AG10803 (cell line): ENCODE data around the gene LGR4.
A peak's percentile ranks its signal among the peaks of the same experiment; 100 is the strongest.
"Not testable (repeated sequence)": the region's sequence is repeated elsewhere in the genome, so short reads cannot be mapped to it uniquely, and the experiment has no call there.

Source experiments
- DNase-seq: peaks from one replicate; pipeline ENCODE4 v3.0.0; 2010; ENCODE audit warnings: low read depth
- H3K4me3 ChIP-seq: 2 replicates; pipeline ENCODE4 v1.5.1; 2011; ENCODE audit warnings: mild to moderate bottlenecking, low read length, control low read depth
- CTCF ChIP-seq: conservative IDR thresholded peaks from 2 replicates; pipeline ENCODE4 v1.5.1; 2011; ENCODE audit warnings: mild to moderate bottlenecking, low read length, control low read depth, inconsistent platforms

LGR4 gene

GRCh38 chr11:27348340-27348873 lies 124.2 kb downstream of the LGR4 start:
- no peak overlapping the region for H3K4me3 ChIP-seq
- no peak for DNase-seq
- no peak for TF ChIP-seq CTCF

GRCh38 chr11:27347359-27348339 lies 124.9 kb downstream of the LGR4 start:
- no peak overlapping the region for H3K4me3 ChIP-seq
- TF ChIP-seq CTCF = no peak

GRCh38 chr11:27339941-27340340 lies 132.6 kb downstream of the LGR4 start:
- no peak overlapping the region for H3K4me3 ChIP-seq
- no peak for TF ChIP-seq CTCF
- DNase-seq = no peak

More at GRCh38 chr11:27347359-27348339, 124.9 kb downstream of the LGR4 start:
- no peak for DNase-seq

GRCh38 chr11:27334764-27335163 lies 137.8 kb downstream of the LGR4 start:
- H3K4me3 ChIP-seq, DNase-seq: not testable (repeated sequence)

GRCh38 chr11:27331981-27332380 lies 140.6 kb downstream of the LGR4 start:
- DNase-seq = peak; percentile 45
- no peak for TF ChIP-seq CTCF
- H3K4me3 ChIP-seq = no peak overlapping the region

GRCh38 chr11:27330633-27331270 lies 141.8 kb downstream of the LGR4 start:
- no peak for DNase-seq
- no peak overlapping the region for H3K4me3 ChIP-seq
- no peak for TF ChIP-seq CTCF

- DNase-seq = no peak
- TF ChIP-seq CTCF = no peak
- H3K4me3 ChIP-seq = no peak overlapping the region
Observed at GRCh38 chr11:27329867-27330632, 142.5 kb downstream of the LGR4 start.
